K562 (cell line): ENCODE results near the gene FCGR3A.
A peak's percentile ranks its signal among the peaks of the same experiment; 100 is the strongest.
"Not testable (repeated sequence)": the region's sequence is repeated elsewhere in the genome, so short reads cannot be mapped to it uniquely, and the experiment has no call there.

Source experiments
- CBFB ChIP-seq: sonication (generic); formaldehyde crosslinking; IDR thresholded peaks from 2 replicates; pipeline ENCODE4 v1.4.0; 2020; ENCODE audit warnings: mild to moderate bottlenecking, missing genetic modification reagents
- CCNT2 ChIP-seq: IDR thresholded peaks from 2 replicates; pipeline ENCODE4 v1.6.1; 2011; ENCODE audit warnings: borderline replicate concordance, low read depth, mild to moderate bottlenecking, moderate library complexity, mixed read lengths, low read length; ENCODE audit not compliant: insufficient read length; ENCODE audit errors: extremely low read depth
- FOXK2 ChIP-seq, 2 experiments: fragments of 450-650 bp; IDR thresholded peaks in 1 of 2; conservative IDR thresholded peaks in 1 of 2; 2 replicates each; pipeline ENCODE4 v1.6.1; 2016; ENCODE audit warnings: low read depth in 2 of 2, mild to moderate bottlenecking in 1 of 2
- MCM7 ChIP-seq, 2 experiments: fragments of 450-650 bp; IDR thresholded peaks; 2 replicates each; pipeline ENCODE4 v1.6.1; 2016 to 2018
- ZNF24 ChIP-seq: fragments of 450-650 bp; IDR thresholded peaks from 2 replicates; pipeline ENCODE4 v1.6.1; 2016
- ZNF407 ChIP-seq: fragments of 450-650 bp; IDR thresholded peaks from 2 replicates; pipeline ENCODE4 v1.6.1; 2016; ENCODE audit warnings: low read depth

GRCh38 chr1:161542091-161542559, 7.5 kb downstream of the FCGR3A start:
- TF ChIP-seq CBFB; CCNT2; ZNF407; ZNF24; MCM7 (IDR thresholded peaks at IDR 0.05): not testable (repeated sequence)
- TF ChIP-seq FOXK2 (conservative IDR thresholded peaks at IDR 0.05 in 1 of 2, IDR thresholded peaks at IDR 0.05 in 1 of 2; ENCODE audit: low read depth in 2 of 2), result peak in 1 of 2 experiments; percentile 46; a peak in 1 of 4 replicates
